ENCODE measurements around the gene CA11. TPM values are rescaled to one million over a fixed set of nuclear protein-coding genes. Genes with fewer than 3 reads are reported as not detected.

The CA11 gene
- total RNA-seq, 6 experiments from 2014 or later, result 0.53 to 2.5 (median 1.4) TPM

DNA sequence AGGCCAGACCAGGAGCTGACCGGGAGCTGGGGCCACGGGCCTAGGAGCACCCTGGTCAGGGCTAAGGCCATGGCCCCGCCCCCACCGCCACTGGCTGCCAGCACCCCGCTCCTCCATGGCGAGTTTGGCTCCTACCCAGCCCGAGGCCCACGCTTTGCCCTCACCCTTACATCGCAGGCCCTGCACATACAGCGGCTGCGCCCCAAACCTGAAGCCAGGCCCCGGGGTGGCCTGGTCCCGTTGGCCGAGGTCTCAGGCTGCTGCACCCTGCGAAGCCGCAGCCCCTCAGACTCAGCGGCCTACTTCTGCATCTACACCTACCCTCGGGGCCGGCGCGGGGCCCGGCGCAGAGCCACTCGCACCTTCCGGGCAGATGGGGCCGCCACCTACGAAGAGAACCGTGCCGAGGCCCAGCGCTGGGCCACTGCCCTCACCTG lies 20.1 kb downstream of the CA11 start:
- Mint-ChIP-seq H3K27me3 (ENCODE audit: insufficient read depth) (no peaks in the 10 kb centered on the region; the same call in none of the 2 replicates), H3K4me1 (ENCODE audit: low read depth) (peaks cover 27% of the 10 kb centered on the region), H3K9me3 (no peaks in the 10 kb centered on the region), H3K27ac (no peak overlapping the region), H3K36me3 (ENCODE audit: low read depth) (peaks cover 20% of the 10 kb centered on the region), H3K4me3 (no peak overlapping the region)
- TF ChIP-seq, protein P1, sequence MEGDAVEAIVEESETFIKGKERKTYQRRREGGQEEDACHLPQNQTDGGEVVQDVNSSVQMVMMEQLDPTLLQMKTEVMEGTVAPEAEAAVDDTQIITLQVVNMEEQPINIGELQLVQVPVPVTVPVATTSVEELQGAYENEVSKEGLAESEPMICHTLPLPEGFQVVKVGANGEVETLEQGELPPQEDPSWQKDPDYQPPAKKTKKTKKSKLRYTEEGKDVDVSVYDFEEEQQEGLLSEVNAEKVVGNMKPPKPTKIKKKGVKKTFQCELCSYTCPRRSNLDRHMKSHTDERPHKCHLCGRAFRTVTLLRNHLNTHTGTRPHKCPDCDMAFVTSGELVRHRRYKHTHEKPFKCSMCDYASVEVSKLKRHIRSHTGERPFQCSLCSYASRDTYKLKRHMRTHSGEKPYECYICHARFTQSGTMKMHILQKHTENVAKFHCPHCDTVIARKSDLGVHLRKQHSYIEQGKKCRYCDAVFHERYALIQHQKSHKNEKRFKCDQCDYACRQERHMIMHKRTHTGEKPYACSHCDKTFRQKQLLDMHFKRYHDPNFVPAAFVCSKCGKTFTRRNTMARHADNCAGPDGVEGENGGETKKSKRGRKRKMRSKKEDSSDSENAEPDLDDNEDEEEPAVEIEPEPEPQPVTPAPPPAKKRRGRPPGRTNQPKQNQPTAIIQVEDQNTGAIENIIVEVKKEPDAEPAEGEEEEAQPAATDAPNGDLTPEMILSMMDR (IDR thresholded peaks at IDR 0.05), result no peak
- no peak for DNase-seq

DNA sequence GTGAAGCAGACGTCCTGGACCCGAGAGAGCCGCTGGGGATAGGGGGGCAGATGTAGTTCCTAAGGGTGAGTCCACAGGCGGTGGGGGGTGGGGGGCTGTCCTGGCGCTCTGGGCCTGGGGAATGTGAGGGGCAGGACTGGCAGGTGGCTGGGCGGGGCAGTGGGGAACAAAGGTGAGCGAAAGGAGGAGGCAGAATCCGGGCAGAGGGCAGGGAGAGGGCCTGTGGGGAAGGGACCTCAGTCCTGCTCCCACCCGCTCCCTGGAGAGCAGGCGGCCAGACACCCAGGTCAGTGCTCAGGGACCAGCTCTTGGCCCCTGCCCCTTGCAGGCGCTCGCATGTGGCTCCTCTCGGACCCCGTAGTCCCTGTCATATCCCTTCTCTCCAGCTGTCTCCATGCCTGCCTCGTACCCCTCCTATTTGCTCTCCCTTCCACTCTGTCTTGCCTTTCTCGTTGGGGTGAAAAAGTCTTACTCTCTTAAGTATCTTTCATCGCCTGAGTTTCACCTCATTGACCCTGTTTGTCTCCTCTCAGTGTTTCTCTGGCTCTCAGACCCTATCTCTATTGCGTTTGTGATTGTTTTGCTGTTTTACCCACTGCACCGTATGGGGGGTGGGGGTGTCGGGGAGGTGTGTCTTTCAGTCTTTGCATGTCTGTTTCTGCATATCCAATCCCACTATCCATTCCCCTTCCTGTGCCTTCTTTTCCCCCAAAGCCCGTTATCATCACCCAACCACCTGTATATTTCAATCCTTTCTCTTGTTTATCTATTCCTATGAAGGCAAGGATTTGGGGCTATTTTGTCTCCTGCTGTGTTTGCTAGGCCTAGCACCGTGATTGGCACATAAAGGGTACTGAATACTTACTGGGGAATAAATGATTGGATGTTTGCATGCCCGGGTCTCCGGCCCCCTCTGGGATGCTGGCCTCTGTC lies 20.9 kb downstream of the CA11 start:
- no peaks in the 10 kb centered on the region; the same call in 1 of the 2 replicates for H3K27me3 Mint-ChIP-seq (ENCODE audit: insufficient read depth)
- TF ChIP-seq, protein P1 (IDR thresholded peaks at IDR 0.05), result no peak
- no peaks in the 10 kb centered on the region for H3K9me3 Mint-ChIP-seq
- DNase-seq, result no peak
- H3K27ac Mint-ChIP-seq, result peak overlapping the region; percentile 94
- H3K36me3 Mint-ChIP-seq (ENCODE audit: low read depth), result peaks cover 20% of the 10 kb centered on the region
- peaks cover 31% of the 10 kb centered on the region for H3K4me1 Mint-ChIP-seq (ENCODE audit: low read depth)
- H3K4me3 Mint-ChIP-seq, result peak overlapping the region; percentile 89

DNA sequence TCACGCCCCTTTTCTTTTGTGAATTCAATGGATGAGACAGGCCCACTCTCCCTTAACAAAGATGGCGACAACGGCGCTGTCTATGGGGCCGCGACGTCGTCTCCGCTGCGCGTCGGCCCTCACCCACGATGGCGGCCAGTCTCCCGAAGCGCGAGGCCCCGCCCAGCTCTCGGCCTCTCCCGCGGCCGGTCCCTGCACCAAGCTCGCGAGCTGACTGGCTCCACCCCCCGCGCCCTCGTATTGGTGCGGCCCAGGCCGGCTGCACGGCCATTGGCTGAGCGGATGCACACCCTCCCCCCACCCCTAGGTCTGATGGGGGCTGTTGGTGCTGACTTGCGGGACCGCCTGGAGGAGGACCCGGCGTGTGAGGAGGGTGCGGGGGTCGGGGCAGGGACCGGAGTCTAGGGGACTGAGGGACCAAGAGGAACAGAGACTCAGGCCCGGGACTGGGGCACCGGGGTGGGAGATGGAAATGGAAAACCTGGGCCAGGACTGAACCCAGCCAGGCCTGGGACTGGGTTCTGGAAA lies 21.9 kb downstream of the CA11 start:
- no peaks in the 10 kb centered on the region for H3K9me3 Mint-ChIP-seq
- peak overlapping the region; percentile 94 for H3K27ac Mint-ChIP-seq
- TF ChIP-seq, protein P1 (IDR thresholded peaks at IDR 0.05), result no peak

DNA sequence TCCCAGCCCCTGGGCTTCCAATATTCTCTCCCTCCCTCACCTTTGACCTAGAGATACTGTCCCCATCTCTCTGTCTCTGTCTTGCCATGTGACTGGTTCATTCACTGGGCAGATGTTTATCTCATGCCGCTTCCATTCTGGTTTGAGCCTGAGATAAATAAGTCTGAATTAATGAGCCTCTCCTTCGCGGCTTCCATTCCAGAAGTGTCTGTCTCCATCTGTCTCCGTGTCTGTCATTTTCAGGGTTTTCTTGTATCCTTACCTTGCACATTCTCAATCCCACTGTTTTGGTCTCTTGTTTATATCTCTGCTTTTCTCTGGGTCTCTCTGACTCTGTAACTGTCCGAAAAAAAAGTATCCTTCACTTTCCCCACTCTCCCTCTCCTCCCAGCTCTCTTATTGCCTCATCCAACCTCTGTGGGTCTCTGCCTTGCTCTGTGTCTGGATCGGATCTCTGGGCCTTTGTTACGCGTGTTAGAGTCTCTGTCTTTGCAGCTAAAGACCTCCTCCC lies 22.4 kb downstream of the CA11 start:
- TF ChIP-seq, protein P1 (IDR thresholded peaks at IDR 0.05), result no peak
- Mint-ChIP-seq H3K9me3 (no peaks in the 10 kb centered on the region), H3K27me3 (ENCODE audit: insufficient read depth) (peaks cover 4% of the 10 kb centered on the region), H3K27ac (peak overlapping the region; percentile 94), H3K4me3 (peak overlapping the region; percentile 89), H3K4me1 (ENCODE audit: low read depth) (peaks cover 38% of the 10 kb centered on the region), H3K36me3 (ENCODE audit: low read depth) (peaks cover 26% of the 10 kb centered on the region)
- DNase-seq, result no peak

More for the DNA sequence above, 21.9 kb downstream of the CA11 start:
- Mint-ChIP-seq H3K4me3 (peak overlapping the region; percentile 89), H3K27me3 (ENCODE audit: insufficient read depth) (no peaks in the 10 kb centered on the region; the same call in 1 of the 2 replicates), H3K36me3 (ENCODE audit: low read depth) (peaks cover 24% of the 10 kb centered on the region), H3K4me1 (ENCODE audit: low read depth) (peaks cover 38% of the 10 kb centered on the region)
- peak; percentile 96 for DNase-seq

DNA sequence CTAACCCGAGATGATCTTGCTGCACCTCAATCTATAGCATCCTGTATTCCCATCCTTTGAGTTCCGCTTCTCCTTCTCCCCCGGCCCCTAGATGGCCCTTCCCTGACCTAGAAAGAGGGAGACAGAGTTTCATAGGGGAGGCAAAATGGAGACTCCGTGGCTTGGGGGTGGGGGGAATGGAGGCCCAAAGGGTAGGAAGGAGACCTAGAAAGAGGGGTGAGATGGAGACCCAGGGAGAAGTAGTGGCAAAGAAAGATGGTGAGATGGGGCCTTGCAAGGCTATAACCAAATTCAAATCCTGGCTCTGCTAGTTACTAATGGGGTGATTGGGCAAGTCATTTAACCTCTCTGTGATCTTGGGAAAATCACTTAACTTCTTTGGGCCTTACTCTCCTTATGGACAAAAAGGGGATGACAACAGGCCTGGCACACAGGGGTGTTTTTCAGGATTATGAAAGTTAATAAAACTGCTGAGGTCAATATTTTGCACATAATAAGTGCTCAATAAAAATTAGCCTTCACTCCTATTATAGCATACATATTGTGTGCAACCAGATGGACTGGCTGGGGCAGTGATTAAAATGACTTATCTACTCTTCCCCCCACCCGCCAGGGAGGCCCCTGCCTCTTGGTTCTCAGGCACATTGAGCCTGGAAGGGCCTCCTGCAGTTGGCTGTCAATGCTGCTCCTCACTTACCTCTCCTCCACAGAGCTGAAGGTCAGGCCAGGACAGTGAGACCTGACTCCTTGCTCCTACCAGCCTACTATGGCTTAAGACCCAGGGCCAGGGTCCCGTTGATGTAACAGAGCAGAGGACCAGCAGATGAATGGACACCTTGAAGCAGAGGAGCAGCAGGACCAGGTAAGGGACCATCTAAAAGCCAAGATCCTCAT lies 26.0 kb downstream of the CA11 start:
- Mint-ChIP-seq H3K27me3 (ENCODE audit: insufficient read depth) (peaks cover 9% of the 10 kb centered on the region), H3K9me3 (no peaks in the 10 kb centered on the region), H3K36me3 (ENCODE audit: low read depth) (peaks cover 55% of the 10 kb centered on the region), H3K27ac (peak overlapping the region; percentile 99), H3K4me1 (ENCODE audit: low read depth) (peaks cover 48% of the 10 kb centered on the region), H3K4me3 (peak overlapping the region; percentile 94)
- peak; percentile 53 for DNase-seq
- TF ChIP-seq, protein P1 (IDR thresholded peaks at IDR 0.05), result peak; percentile 48

Measured in HFFc6 (cell line).